Endothelial cell of umbilical vein (primary cell): ENCODE results near the gene MEF2C. TPM values are rescaled to one million over a fixed set of nuclear protein-coding genes. Genes with fewer than 3 reads are reported as not detected.

ENCODE experiments used
- BruUV-seq: library from RNA; stranded (reverse); fragments of 400-500 nt; replicated peaks from 2 replicates; lab custom pipeline; 2021; lab: Mats Ljungman, UMichigan
- CTCF ChIA-PET: fragments of 300-600, 350-600 bp; sonication (Branson Sonifier 250); formaldehyde crosslinking; loops from one replicate; lab custom pipeline; 2021; ENCODE audit warnings: antibody characterized with exemption, inconsistent platforms; lab: Charles Lee
- POLR2A ChIA-PET: fragments of 300-600, 350-600 bp; sonication (Branson Sonifier 250); formaldehyde crosslinking; loops from one replicate; lab custom pipeline; 2021; ENCODE audit warnings: antibody characterized with exemption, inconsistent platforms; lab: Charles Lee
- DNase-seq: peaks from one replicate; pipeline ENCODE4 v3.0.0-alpha.2; 2011; ENCODE audit warnings: low read depth, low spot score
- FAIRE-seq: peaks from 2 replicates; lab custom pipeline; 2011; peaks lifted over from hg19 to GRCh38; lab: Jason Lieb, UNC
- H2AFZ ChIP-seq: 2 replicates; pipeline ENCODE4 v1.6.0; 2012; ENCODE audit warnings: low read depth, low read length, control low read depth, inconsistent platforms
- H3K27ac ChIP-seq: 2 replicates; pipeline ENCODE4 v1.5.1; 2011; ENCODE audit warnings: low read depth, mild to moderate bottlenecking, control low read depth, low read length, moderate library complexity; ENCODE audit not compliant: insufficient read depth
- H3K27me3 ChIP-seq, 2 experiments: 2 replicates each; pipeline versions ENCODE4 v1.6.0 to v1.6.1; 2011; ENCODE audit warnings: low read length in 2 of 2, mixed read lengths in 1 of 2; ENCODE audit not compliant: control insufficient read depth in 2 of 2, insufficient read depth in 2 of 2
- H3K36me3 ChIP-seq, 2 experiments: 2 replicates in 1 of 2; 3 replicates in 1 of 2; pipeline ENCODE4 v1.5.1; 2011; ENCODE audit warnings: low read length in 2 of 2, mild to moderate bottlenecking in 1 of 2, moderate library complexity in 1 of 2; ENCODE audit not compliant: control insufficient read depth in 2 of 2, insufficient read depth in 2 of 2; ENCODE audit errors: extremely low read depth in 1 of 2
- H3K4me1 ChIP-seq: 3 replicates; pipeline ENCODE4 v1.5.1; 2011; ENCODE audit warnings: mild to moderate bottlenecking, low read length; ENCODE audit not compliant: control insufficient read depth, insufficient read depth; ENCODE audit errors: extremely low read depth
- H3K4me2 ChIP-seq: 2 replicates; pipeline ENCODE4 v1.6.1; 2011; ENCODE audit warnings: low read length, control low read depth, mixed read lengths; ENCODE audit not compliant: insufficient read depth
- H3K4me3 ChIP-seq, 3 experiments: fragments of 200-600 bp in 1 of 3; sonication (generic), shearing (Covaris generic) in 1 of 3; replicated peaks in 1 of 3; 2 replicates each; pipeline ENCODE4 v1.5.1; 2011 to 2016; ENCODE audit warnings: control low read depth in 3 of 3, low read length in 3 of 3, mild to moderate bottlenecking in 2 of 3, inconsistent platforms in 1 of 3, low read depth in 1 of 3, moderate library complexity in 1 of 3; ENCODE audit not compliant: insufficient read depth in 1 of 3
- H3K79me2 ChIP-seq: 2 replicates; pipeline ENCODE4 v1.6.0; 2012; ENCODE audit warnings: low read length, inconsistent platforms; ENCODE audit not compliant: control insufficient read depth, insufficient read depth
- H3K9ac ChIP-seq: replicated peaks from 2 replicates; pipeline ENCODE3; 2011; ENCODE audit warnings: low read length, control low read depth; ENCODE audit not compliant: insufficient read depth; ENCODE audit errors: extremely low read depth
- H3K9me1 ChIP-seq: replicated peaks from 3 replicates; pipeline ENCODE4 v1.6.0; 2011; ENCODE audit warnings: mild to moderate bottlenecking, low read length; ENCODE audit not compliant: control insufficient read depth, insufficient read depth; ENCODE audit errors: extremely low read depth
- H3K9me3 ChIP-seq: replicated peaks from 2 replicates; pipeline ENCODE4 v1.5.1; 2012; ENCODE audit warnings: low read length, inconsistent platforms; ENCODE audit not compliant: control insufficient read depth, insufficient read depth
- H4K20me1 ChIP-seq: replicated peaks from 2 replicates; pipeline ENCODE3; 2011; ENCODE audit warnings: mild to moderate bottlenecking, low read length; ENCODE audit not compliant: control insufficient read depth, insufficient read depth; ENCODE audit errors: extremely low read depth
- EZH2 ChIP-seq: IDR thresholded peaks from 2 replicates; pipeline ENCODE4 v1.6.1; 2012; ENCODE audit warnings: borderline replicate concordance, low read depth, mild to moderate bottlenecking, moderate library complexity, low read length, inconsistent platforms; ENCODE audit not compliant: severe bottlenecking
- GATA2 ChIP-seq: IDR thresholded peaks from 2 replicates; pipeline ENCODE4 v1.7.0; 2011; ENCODE audit warnings: low read depth, mild to moderate bottlenecking, moderate library complexity, mixed read lengths, low read length; ENCODE audit not compliant: insufficient read length, insufficient read depth
- JUN ChIP-seq: IDR thresholded peaks from 2 replicates; pipeline ENCODE4 v1.6.1; 2011; ENCODE audit warnings: borderline replicate concordance, low read depth; ENCODE audit not compliant: insufficient read length, insufficient read depth
- dilution Hi-C: fragments of 300-500 bp; cut with MboI; formaldehyde crosslinking; loops from one replicate; pipeline ENCODE4 v1.15.0; 2019; ENCODE audit warnings: low sequenced_read_pairs; ENCODE audit not compliant: extremely low pct_ligation_motif_present
- intact Hi-C: fragments of 100-400 bp; cut with micrococcal nuclease; formaldehyde crosslinking; loops from one replicate; pipeline ENCODE4 v1.10.0; 2022
- polyA plus RNA-seq, 4 experiments: library from polyadenylated mRNA; depleted of rRNA in 3 of 4; stranded (reverse) in 3 of 4; unstranded in 1 of 4; fragments of >200 nt; gene quantifications; 2 replicates each; pipeline versions ENCODE4 v1.2.1 to v1.2.3, GENCODE V29; 2011 to 2012; ENCODE audit warnings: missing spikeins in 1 of 4
- total RNA-seq: library from RNA; stranded (reverse); gene quantifications from 2 replicates; pipeline ENCODE4 v1.2.3, GENCODE V29; 2021
- TF ChIP-seq, protein P1 (sequence below): IDR thresholded peaks from 2 replicates; pipeline ENCODE4 v1.6.1; 2011; ENCODE audit not compliant: insufficient read depth, insufficient read length

MEF2C gene
- total and polyA plus RNA-seq, 2 donors (not counting 3 experiments of a cell fraction or from before 2014, with no cell fraction given), result 21.2 to 67.7 TPM

DNA sequence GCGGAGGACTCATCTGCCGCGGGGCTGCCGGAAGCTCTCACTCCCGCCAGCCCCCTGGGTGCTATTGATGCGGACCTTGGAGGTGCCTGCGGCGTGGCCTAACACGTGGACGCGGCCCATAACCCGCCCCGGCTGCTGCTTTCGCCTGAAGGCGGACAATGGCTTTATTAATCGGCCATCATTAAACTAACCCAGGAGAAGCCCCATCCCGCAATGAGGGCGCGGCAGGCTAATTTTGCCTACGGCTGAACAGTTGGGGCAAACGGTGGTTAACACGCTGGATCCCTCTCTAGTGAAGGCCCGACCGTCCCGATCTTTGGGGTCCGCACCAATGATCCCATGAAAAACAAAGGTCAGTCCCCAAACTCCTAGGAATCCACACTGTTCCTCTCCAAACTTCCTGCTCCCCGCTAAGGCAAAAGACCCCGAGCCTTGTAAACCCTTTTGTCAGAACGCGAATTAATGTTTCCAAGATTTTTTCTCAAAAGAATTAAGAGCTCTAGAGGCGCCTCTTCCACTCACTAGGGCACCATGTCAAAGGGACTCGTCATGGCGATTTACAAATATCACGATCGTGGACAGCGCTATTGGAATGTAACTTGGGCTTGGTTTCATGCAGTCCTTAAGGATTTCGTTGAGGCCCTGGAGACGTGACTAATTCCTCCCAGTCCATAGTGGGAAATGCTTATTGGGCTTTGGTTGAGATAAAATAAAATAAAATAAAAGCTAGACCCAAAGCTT lies 193.1 kb downstream of the MEF2C start:
- CTCF ChIA-PET, result interaction anchor here (1.1 to 6.0 kb wide), 19 partner anchors 8 to 1722 kb away, joined by 3 to 255 read pairs (median 10); partner anchors contain the start of gene CCNH
- intact Hi-C loops, result loop anchor here (10.0 kb wide), 1 partner anchor 1715 kb away; the partner anchor contains the start of gene CETN3
- TF ChIP-seq, protein P1, sequence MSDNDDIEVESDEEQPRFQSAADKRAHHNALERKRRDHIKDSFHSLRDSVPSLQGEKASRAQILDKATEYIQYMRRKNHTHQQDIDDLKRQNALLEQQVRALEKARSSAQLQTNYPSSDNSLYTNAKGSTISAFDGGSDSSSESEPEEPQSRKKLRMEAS, result no peak
- peak; percentile 80 for TF ChIP-seq EZH2
- TF ChIP-seq JUN, result no peak
- TF ChIP-seq GATA2, result no peak
- H2AFZ ChIP-seq, result no peak overlapping the region
- H3K9ac ChIP-seq, result no peak overlapping the region
- peaks cover 93 to 100% of the 10 kb centered on the region in 2 experiments for H3K27me3 ChIP-seq
- no peaks in the 10 kb centered on the region for H3K79me2 ChIP-seq
- FAIRE-seq, result no peak
- H4K20me1 ChIP-seq, result no peaks in the 10 kb centered on the region
- DNase-seq, result no peak
- POLR2A ChIA-PET, result no interaction called here
- H3K9me3 ChIP-seq, result no peaks in the 10 kb centered on the region
- dilution Hi-C loops, result loop anchor here (25.0 kb wide), 1 partner anchor 553 kb away; no protein-coding TSS in a partner anchor
- no peak overlapping the region for H3K27ac ChIP-seq
- no TSS peak for BruUV-seq
- H3K4me3 ChIP-seq, result no peak overlapping the region
- no peak overlapping the region for H3K4me2 ChIP-seq
- peaks cover 7% of the 10 kb centered on the region for H3K4me1 ChIP-seq
- no peaks in the 10 kb centered on the region for H3K9me1 ChIP-seq
- H3K36me3 ChIP-seq, result no peaks in the 10 kb centered on the region
